ENCODE results near the gene ANKRD33B.

ANKRD33B gene

GRCh38 chr5:10681731-10682679 is 118.1 kb downstream of the ANKRD33B start:
- DNase-seq, result no peak

- DNase-seq, result no peak
Measured at GRCh38 chr5:10682801-10683525, 119.1 kb downstream of the ANKRD33B start.

- no peak for DNase-seq
Measured at GRCh38 chr5:10684303-10685086, 120.6 kb downstream of the ANKRD33B start.

GRCh38 chr5:10685115-10685521 is 121.2 kb downstream of the ANKRD33B start:
- no peak for DNase-seq

GRCh38 chr5:10686890-10687289 is 123.0 kb downstream of the ANKRD33B start:
- no peak for DNase-seq

GRCh38 chr5:10688651-10689171 is 124.8 kb downstream of the ANKRD33B start:
- no peak for DNase-seq

GRCh38 chr5:10689391-10690081 is 125.7 kb downstream of the ANKRD33B start:
- peak; percentile 44 for DNase-seq

- no peak for DNase-seq
Measured at GRCh38 chr5:10690460-10691440, 126.9 kb downstream of the ANKRD33B start.

- peak; percentile 58 for DNase-seq
Measured at GRCh38 chr5:10691826-10692785, 128.2 kb downstream of the ANKRD33B start.

GRCh38 chr5:10695055-10695649 is 131.3 kb downstream of the ANKRD33B start:
- DNase-seq, result peak; percentile 70

GRCh38 chr5:10695759-10696543 is 132.1 kb downstream of the ANKRD33B start:
- DNase-seq, result peak; percentile 43

GRCh38 chr5:10699281-10699874 is 135.5 kb downstream of the ANKRD33B start:
- no peak for DNase-seq

- no peak for DNase-seq
Measured at GRCh38 chr5:10699987-10700386, 136.1 kb downstream of the ANKRD33B start.

GRCh38 chr5:10700516-10700915 is 136.6 kb downstream of the ANKRD33B start:
- DNase-seq, result no peak

- peak; percentile 60 for DNase-seq
Measured at GRCh38 chr5:10701567-10702039, 137.7 kb downstream of the ANKRD33B start.

- DNase-seq, result peak; percentile 95
Measured at GRCh38 chr5:10702040-10702629, 138.3 kb downstream of the ANKRD33B start.

GRCh38 chr5:10702911-10703491 is 139.1 kb downstream of the ANKRD33B start:
- DNase-seq, result peak; percentile 66

Data from HCEC 1CT (cell line).